ENCODE results near the gene MCF2L2.
"Not testable (repeated sequence)": the region's sequence is repeated elsewhere in the genome, so short reads cannot be mapped to it uniquely, and the experiment has no call there.

Gene MCF2L2

GRCh38 chr3:183428447-183429211 lies at the start of gene MCF2L2:
MCF2L2 (minus strand) TSS chr3:183428619; CDS start chr3:183427977, 642 bp downstream.
- ATAC-seq: peak; percentile 81 to 89

GRCh38 chr3:183477801-183478456 lies 49.5 kb upstream of the MCF2L2 start:
- ATAC-seq: no peak

- ATAC-seq: not testable (repeated sequence)
Observed at GRCh38 chr3:183475764-183476162, 47.3 kb upstream of the MCF2L2 start.

- no peak for ATAC-seq
Observed at GRCh38 chr3:183475016-183475763, 46.8 kb upstream of the MCF2L2 start.

GRCh38 chr3:183473969-183474368 lies 45.5 kb upstream of the MCF2L2 start:
- ATAC-seq: no peak

GRCh38 chr3:183472155-183472554 lies 43.7 kb upstream of the MCF2L2 start:
- no peak for ATAC-seq

GRCh38 chr3:183468424-183468823 lies 40.0 kb upstream of the MCF2L2 start:
- peak; percentile 71 to 73 for ATAC-seq

- no peak for ATAC-seq
Observed at GRCh38 chr3:183466575-183466974, 38.2 kb upstream of the MCF2L2 start.

GRCh38 chr3:183465710-183466109 lies 37.3 kb upstream of the MCF2L2 start:
- ATAC-seq: not testable (repeated sequence)

GRCh38 chr3:183464480-183464879 lies 36.1 kb upstream of the MCF2L2 start:
- ATAC-seq: no peak

- ATAC-seq: no peak
Observed at GRCh38 chr3:183460081-183461055, 31.9 kb upstream of the MCF2L2 start.

GRCh38 chr3:183455089-183455488 lies 26.7 kb upstream of the MCF2L2 start:
- ATAC-seq: no peak

- ATAC-seq: no peak
Observed at GRCh38 chr3:183454064-183454463, 25.6 kb upstream of the MCF2L2 start.

GRCh38 chr3:183449791-183450190 lies 21.4 kb upstream of the MCF2L2 start:
- ATAC-seq: no peak

GRCh38 chr3:183449391-183449790 lies 21.0 kb upstream of the MCF2L2 start:
- ATAC-seq: no peak

GRCh38 chr3:183448369-183449128 lies 20.1 kb upstream of the MCF2L2 start:
- ATAC-seq: no peak

GRCh38 chr3:183447206-183448001 lies 19.0 kb upstream of the MCF2L2 start:
- peak; percentile 83 to 87 for ATAC-seq

- no peak for ATAC-seq
Observed at GRCh38 chr3:183446838-183447205, 18.4 kb upstream of the MCF2L2 start.

GRCh38 chr3:183444748-183445147 lies 16.3 kb upstream of the MCF2L2 start:
- no peak for ATAC-seq
